GM21619 (cell line): Measurements from ENCODE around the gene TUBB.
"Not testable (repeated sequence)": the region's sequence is repeated elsewhere in the genome, so short reads cannot be mapped to it uniquely, and the experiment has no call there.

Experiments
- ATAC-seq: cut with Tn5 transposase; IDR thresholded peaks from one replicate; pipeline ENCODE4 v1.9.1; 2021; ENCODE audit not compliant: unreplicated experiment

The TUBB gene

DNA sequence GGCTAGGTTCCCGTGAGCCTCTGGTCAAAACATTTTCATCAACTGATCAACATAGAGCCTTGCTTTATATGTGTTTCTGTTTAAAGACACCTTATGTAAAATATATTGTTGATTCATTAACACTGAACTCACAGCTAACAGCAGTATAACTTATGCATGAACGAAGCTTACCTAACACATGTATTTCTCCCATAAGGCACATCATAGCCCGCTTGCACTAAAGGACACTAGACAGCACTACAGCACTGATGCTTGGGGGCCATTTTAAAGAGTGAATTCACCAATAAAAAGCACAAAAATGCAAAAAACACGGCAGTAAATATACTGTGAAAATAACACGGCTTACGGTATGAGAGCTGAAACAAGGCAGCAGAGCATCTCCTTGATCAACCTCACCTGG is 18.4 kb downstream of the TUBB start:
- no peak for ATAC-seq

DNA sequence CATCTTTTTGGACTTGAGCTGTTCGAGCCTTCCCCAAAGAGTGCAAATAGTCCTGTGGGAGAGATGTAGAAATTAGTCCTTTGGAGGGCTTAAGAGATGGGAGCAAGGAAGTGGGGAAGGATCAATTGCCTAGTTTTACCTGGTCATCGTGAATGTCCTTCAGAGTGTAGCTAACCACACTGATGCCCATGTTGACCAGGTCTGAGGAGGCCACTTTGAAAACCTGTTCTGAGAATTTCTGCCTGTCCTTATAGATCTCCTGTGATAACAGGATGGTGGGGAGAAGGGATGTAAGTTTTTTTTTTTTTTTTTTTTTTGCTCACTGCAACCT is 20.4 kb downstream of the TUBB start:
- ATAC-seq: no peak

DNA sequence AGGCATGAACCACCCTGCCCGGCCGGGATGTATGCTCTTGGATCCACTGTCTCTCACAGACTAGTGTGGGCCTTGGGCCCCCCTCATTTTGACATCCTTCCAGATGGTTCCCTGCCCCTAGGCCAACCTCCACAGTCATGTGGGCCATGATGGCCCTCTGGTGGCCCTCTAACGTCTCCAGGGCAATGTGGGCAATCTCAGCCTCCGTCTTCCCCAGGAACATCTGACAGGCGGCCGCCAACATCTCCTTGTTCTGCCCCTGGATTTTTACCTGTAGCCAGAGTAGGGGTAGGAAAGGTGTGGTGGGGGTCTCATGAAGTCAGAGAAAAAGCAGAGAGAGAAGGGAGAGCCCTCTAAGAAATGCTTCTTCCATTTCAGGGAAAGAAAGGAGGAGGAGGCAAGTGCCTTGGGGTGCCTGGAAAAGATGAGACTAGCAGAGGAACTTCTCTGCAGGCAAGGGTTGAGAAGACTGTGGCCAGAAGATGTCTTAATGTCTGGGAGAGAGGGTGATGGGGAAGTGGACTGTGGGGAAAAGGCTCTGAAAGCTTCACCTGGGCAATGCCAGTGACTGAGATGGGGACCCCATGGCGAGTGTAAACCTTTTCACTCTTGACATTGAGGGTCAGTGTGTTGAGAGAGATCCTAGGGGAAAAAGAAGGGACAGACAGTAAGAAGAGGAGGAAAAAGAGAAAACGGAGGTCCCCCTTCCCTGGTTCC is 21.1 kb downstream of the TUBB start:
- no peak for ATAC-seq

DNA sequence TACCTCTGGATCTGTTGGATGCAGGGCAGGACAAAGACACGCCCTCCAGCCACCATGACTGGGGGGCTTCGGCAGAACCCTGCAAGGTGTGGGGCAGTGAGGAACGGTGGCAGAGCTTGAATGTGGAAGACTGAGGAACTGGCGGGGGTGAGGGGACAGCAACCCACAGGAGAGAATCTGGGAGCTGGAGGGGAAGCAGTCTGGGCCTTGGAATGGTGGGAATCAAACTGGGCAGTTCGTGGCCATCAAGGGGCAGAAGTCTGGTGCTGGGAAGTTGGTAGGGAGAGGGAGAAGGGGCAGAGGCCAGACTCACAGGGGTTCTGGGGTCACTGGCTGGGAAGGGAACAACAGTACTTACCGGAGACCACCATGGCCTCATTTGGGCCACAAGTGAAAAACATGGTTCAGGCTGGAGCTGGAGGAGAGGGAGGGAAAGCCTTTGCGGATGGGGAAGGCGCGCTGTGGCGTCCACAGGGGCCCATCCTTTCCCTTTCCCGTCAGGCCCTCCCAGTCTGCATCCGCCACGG is 21.7 kb downstream of the TUBB start:
- ATAC-seq: peak; percentile 1

DNA sequence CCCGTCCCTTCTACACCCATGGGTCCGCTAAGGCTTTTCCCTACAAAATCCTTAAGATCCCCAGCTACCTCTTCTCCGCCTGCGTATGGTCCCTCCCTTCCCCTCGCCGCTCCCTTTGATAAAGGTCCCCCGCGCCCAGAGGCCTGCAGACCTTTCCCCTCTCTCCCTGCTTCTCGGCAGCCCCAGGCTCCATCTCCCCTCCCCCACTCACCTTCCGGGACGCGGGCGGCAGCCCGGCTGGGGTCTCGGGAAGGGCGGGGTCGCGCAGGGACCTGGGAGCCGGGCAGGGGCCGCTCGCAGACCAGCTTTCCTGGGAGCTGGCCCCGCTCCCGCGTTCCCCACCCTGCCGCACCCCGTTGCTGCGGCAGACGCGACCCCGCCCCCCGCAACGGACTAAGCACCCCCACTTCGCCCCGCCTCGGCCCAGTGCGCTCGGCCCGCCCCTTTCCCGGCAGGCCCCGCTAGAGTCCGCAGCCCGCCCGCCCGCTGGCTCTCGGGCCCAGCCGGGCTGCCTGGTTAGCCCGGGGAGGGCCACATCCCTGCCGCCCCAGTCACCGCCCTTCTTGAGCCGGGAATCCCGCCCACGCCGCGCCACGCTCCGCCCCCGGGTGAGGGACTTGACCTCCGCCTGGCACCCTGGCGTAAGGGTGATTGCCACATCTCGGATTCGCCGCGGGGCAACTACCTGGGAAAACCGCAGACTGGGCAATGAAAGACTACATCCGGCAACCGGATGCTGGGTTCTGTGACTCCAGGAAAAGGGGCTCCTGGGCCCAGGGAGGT is 22.4 kb downstream of the TUBB start, which contains the start of gene FLOT1:
TSS of gene FLOT1 (minus strand) at position 372 of the 783 bp plus-strand sequence. CDS start 498 bp downstream, outside the sequence.
- peak; percentile 65 for ATAC-seq

DNA sequence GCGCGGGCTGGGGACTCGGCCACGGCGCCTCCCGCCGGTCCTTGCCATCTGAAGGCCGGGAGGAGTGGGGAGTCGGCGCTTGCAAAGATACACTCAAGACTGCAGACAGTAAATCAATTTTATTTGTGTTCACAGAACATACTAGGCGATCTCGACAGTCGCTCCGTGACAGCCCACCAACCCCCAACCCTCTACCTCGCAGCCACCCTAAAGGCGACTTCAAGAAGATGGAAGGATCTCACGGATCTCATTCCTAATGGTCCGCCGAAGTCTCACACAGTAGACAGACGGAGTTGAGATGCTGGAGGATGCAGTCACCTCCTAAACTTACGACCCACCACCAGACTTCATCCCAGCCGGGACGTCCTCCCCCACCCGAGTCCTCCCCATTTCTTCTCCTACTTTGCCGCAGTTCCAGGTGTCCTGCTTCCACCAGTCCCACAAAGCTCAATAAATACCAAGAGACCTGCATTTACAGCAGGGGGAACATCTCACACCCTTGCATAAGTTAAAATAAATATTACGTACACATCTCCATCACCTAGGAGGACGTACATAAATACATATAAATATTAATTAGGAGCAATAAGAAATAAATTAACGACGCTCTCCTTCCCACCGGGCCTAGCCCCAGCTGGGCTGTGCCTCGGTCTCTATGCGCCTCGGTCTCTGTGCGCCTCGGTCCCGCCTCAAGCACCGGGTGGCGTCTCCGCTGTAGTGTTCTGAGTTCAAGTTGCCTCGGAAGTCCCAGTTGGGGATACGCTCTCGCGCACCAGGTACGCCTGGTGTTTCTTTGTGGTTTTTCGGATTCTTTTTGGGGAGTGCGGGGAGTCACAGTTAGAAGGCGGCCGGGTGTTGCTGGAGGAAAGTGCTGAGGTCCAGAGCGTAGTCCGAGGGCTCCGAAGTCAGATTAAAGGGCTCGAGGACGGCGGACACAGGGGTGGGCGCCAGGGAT is 23.2 kb downstream of the TUBB start:
- no peak for ATAC-seq

DNA sequence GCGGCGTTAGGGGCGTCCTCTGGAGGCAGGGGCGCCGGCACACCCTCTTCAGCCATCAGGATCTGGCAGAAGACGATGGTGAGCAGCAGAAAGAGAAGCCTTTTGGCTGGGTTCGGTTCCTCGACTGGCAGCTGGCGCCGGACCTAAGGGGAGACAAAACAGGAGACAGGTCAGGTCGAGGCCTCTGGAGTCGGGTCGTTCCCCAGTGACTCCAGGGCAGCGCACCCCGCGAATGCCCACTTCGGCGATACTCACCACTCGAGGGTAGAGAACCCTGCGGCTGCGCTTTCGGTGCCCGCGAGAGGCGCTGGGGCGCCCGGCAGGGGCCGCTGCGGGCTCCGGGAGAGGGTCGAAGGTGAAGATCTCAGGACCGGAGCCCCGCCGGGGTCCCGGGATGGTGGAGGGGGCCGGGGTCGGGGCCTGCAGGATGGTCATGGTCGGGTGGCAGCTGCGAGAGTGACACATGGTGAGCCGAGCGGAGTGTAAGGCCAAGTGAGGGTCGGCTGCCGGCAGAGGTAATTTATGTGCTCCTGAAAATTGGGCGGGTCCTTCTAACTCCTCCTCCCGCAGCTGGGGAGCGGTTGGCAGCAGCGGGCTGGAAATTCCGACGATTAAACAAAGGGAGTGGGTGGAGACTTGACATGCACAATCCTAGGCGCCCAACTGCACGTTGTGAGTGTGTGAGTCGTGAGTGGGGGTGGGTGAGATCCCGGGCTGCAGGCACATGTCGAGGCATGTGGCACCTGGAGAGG is 24.1 kb downstream of the TUBB start, which contains the start of gene IER3:
TSS of gene IER3 (minus strand) at position 494 of the 752 bp plus-strand sequence. CDS start at position 465, 29 bp downstream.
- ATAC-seq: no peak

DNA sequence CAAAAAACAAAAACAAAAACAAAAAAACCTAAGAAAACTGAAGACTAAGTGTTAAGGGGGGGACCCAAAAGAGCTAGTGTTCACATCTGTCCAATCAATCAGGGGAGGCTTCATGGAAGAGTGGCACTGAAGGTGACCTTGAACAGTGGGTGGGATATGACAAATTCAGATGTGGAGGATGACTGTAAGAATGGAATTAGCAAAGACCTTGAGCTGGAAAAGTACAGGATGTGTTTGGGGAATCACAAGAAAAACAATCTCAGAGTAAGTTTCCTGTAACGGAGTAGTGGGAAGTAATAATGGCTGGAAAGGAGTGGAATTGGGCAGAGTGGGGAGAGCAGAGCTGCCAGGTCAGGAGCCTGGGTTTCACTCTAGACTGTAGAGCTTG is 27.1 kb downstream of the TUBB start:
- ATAC-seq: no peak

DNA sequence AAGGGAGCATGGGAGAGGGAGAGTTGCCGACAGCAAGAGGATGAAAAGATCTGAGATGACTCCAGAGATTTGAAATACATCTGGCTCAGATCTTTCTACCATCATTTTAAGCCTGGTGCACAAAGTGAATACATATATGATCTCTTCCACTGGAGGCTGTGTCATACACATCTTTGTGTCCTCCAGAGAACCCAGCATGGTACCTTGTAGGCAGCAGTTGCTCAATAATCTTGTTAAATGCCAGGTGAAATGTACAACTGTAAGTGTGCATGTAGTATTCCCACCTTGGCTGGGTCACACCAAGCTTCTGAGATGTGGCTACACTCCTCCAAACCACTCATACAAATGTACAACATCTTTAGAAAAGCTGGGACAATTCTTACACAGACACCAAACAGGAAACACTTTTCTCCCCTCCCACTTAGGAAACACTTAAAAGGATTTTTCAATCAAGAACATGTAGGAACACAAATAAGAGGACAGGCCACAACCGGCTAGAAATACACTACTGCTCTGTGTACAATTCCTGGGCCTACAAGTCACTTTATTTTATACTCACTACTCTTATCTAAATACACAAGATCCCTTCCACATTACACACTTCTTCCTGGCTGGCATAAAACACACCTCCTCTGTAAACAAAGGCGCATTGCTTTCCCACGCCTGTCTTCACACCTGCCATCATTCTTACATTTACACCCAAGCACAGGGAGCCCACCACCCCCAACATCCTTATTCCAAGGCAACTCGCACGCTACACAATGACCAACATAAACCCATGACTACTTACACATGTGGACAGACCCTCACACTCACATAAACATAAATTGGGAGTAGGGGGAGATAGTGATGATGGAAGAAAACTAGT is 28.0 kb downstream of the TUBB start:
- no peak for ATAC-seq

DNA sequence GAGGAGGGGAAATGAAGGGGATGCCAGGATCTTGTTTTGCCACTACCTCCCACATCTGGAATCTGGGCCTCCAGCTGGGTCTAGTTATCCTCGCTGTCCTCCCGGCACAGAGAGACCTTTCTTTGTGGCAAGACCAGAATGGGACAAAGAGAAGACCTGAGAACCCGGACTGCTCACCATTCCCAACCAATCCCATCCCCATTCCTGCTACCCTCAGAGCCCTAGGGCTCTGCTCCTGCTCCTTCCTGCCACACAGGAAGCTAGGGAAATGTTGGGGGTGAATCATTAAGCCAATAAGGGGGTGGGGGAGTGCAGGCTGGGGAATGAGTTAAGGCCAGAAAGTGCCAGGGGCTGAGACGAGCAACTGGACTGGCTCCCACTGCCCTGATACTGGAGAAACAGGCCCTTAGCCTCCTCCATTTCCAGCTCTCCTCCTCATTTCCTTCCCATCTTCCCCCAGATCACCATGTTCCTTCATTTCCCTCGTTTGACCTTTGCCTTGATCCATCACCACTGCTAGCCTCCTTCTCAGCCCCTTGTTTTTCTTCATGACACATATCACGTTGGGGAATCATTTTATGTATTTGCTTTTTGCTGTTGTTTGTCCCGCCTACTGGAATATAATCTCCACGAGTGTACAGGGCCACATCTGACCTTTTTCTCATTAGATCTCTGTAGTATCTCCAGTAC is 28.8 kb downstream of the TUBB start:
- no peak for ATAC-seq

DNA sequence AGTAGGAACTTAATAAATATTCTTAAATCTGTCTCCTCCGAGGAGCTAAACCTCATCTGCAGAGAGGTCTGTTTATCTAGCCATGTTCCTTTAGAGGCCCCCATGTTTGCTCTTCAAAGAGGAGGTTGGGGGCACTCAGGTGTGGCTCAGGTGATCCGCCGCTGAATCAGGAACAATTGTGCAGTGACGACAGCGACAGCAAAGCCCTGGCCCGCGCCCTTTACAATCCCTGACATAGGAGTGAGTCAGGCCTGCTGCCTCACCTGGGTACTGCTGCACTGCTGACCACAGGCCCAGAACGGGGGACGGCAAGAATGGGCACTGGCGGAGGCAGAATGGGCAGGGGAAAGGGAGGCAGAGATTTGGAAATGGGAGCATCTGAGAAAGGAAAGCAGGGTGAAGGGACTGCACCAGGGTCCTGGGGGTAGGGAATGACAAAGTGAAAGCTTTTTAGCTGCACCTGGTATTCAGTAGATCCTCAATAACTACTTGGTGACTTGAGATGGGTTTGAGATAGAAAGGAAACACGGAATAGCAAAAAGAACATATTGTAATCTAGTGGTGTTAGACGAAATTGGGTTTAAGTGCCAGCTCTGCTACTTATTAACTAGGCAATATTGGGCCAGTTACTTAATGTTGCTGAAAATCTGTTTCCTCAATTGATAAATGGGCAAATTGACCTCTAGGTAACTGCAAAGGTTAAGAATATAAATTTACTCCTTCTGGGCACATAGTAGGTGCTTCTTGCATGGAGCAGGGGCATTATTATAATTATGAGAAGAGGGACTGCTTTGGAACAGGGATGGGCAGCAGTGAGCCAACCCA is 29.6 kb downstream of the TUBB start:
- ATAC-seq: no peak

DNA sequence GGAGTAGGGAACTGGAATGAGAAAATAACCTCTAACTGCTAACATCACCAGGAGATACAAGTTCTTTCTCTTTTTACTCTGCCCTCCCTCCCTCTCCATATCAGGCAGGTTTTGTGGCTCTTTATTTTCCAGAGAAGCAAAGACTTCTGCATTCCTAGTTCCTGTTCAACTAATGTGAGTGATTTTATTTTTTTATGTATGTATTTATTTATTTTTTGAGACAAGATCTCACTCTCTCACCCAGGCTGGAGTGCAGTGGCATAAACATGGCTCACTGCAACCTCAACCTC is 30.2 kb downstream of the TUBB start:
- ATAC-seq: no peak

DNA sequence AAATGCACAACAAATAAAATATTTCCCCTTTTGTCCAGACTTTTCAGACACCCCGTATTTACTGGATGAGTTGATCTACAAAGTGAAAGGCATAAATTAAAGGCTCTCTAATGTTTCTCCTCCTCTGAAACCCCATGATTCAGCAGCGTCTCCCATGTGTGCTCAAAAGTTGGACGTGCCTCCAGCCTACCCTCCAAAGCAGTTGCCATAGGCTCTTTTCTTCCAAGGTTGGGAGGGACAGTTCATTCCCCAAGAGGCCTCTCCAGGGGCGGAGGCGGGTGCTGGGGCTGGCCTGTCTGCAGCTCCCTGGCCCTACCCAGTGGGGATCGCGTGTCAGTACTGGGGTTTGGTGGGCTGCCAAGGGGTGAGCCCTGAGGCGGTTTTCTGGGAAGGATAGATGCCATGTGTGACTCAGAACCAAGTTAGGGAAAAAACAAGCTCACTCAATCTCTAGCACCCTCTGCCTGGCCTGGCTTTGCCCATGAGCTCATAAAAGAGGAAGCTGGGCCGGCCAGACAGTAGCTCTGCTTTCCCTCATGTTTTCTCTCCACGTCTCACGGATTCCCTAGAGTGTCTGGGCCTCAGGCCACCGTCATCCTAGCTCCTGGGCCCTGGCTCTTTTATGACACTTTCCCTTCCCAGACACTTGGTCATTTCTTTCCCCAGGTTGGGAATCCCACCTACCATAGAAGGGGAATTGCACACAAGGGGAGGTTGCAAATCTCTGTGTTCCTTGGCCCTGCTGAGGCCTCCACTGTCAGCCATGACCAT is 32.2 kb downstream of the TUBB start:
- no peak for ATAC-seq

DNA sequence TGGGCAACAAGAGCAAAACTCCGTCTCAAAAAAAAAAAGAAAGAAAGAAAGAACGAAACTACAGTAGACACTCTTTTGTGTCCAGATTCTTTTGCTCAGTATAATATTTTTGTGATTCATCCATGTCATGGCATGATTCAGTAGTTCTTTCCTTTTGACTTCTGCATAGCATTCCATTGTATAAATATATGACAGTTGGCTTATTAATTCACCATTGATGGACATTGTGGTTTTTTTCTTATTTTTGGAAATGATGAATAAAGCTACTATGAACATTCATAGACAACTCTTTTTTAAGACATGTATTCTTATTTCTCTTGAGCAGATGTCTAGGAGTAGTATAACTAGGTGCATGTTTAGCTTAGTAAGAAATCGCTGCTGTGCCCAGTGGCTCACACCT is 34.5 kb downstream of the TUBB start:
- no peak for ATAC-seq

DNA sequence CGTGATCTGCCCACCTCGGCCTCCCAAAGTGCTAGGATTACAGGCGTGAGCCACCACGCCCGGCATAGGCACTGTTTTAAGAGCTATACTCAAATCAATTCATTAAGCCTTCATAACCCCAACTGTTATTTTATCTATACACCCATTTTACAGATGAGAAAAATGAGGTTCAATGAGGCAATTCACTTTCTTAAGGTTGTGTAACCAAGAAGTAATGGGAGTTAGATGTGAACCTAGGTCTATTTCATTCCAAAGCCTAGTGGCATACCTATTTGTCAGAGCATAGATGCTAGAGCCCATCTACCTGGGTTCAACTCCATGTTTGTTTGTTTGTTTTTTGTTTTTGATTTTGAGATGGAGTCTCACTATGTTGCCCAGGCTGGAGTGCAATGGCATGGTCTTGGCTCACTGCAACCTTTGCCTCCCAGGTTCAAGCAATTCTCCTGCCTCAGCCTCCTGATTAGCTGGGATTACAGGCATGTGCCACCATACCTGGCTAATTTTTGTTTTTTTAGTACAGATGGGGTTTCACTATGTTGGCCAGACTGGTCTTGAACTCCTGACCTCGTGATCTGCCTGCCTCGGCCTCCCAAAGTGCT is 36.4 kb downstream of the TUBB start:
- ATAC-seq: not testable (repeated sequence)

DNA sequence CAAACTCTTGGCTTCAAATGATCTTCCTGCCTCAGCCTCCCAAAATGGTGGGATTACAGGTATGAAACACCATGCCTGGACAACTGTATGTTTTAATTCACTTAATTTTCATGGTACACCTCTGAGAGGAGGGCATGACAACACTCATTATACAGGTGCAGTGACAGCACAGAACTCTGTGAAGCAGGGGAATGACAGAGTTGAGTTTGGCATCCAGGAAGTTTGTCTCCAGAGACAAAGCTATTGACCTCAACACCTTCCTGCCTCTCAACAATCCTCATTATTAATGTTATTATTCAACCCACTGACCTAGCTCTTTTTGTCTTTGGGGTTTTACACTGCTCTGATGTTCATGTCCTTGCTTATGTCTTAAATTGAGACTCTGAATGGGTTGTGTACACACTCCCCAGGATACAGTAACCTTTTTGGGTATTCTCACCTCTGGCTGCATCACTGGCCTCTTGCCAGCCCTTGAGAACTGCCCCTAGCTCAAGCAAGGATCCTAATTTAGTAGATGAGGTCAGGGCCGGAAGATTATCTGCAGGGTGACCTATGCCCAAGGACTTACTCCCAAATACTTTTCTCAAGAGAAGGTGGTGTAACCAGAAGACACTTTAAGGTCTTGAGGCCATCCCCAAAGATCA is 37.2 kb downstream of the TUBB start:
- no peak for ATAC-seq
